Measurements from ENCODE around the gene TTC28.
"Not testable (repeated sequence)": the region's sequence is repeated elsewhere in the genome, so short reads cannot be mapped to it uniquely, and the experiment has no call there.

The TTC28 gene

DNA sequence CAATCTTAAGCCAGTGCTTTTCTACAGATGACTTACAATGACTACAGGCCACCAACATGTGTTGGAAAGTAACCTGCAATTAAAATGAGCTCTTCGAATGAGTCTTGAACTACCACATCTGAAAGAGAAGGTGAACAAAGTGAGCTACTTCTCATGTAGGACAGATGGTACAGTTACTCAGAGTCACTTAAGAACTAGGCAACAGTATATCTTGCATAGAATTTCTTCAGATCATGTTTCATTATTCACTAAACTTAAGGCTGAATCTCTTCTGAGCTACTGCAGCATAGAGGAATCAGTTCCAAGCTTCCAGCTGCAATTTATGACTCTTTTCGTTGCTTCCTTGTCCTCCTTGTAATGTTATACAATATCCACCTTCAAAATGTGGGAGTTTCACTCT lies 270.9 kb downstream of the TTC28 start:
- DNase-seq (ENCODE audit: low read depth, low spot score): no peak

DNA sequence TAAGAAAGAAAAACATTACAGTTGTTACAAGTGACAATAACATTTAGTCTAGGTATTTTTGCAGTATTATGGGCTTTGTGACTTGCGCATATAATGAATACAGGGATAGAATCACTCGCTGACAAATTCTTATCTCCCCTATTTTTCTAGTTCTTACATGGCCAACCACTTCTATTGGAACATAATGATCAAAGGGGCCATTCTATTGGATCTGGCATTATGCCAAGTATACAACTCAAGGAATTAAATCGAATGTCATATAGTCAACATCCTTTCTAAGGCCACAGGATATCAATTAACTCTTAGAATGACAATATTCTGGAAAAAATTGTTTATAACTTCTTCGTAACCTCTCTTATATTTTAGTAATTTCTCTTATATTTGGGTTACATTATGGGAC lies 272.0 kb downstream of the TTC28 start:
- no peak for DNase-seq (ENCODE audit: low read depth, low spot score)

DNA sequence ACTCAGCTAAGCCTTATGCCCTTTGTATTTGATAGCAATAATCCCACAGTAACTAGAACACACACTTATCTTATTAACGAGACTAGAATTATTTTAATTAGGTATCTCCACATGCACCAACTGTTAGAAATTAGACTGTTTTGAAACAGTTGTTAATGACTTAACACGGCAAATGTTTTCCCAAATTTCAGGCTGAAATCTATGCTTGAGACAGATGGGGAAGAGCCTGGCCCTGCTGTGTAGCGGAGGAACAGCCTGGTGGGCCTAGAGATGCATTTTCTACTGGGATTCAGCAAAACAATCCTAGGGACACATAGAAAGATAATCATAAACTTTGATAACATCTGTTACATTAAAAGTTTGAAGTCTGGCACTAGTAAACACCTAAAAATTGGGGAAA lies 273.4 kb downstream of the TTC28 start:
- DNase-seq (ENCODE audit: low read depth, low spot score): no peak

DNA sequence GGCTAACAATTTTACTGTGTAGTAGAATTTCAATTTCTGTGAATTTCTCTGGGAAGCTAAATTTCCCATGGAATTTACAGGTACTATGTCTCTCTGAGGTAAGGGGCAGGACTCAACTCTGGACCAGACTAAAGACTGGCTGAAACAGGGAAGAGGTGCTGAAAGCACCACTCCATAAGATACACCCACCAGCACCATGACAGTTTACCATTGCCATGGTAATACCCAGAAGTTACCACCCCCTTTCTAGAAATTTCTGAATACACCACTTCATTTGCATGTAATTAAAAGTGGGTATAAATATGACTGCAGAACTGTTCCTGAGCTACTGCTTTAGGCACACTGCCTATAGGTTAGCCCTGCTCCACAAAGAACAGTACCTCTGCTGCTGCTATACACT lies 274.1 kb downstream of the TTC28 start:
- no peak for DNase-seq (ENCODE audit: low read depth, low spot score)

DNA sequence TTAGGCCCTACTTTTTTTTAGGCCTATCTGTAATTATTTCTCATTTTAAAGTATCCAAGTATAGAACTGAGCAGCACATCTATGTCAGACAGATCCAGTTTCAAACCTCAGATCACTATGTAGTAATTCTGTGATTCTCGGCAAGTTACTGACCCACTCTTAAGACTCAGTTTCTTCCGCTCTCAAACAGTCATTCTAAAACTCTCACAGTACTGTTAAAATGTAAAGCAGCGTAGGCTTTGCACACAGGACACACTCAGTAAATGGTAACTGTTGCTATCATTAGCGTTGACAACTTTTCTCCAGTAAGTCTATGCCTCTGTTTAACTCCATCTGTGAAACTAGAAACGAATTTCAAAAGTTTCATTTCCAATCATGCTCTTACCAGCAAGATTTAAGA lies 277.1 kb downstream of the TTC28 start:
- no peak for DNase-seq (ENCODE audit: low read depth, low spot score)

DNA sequence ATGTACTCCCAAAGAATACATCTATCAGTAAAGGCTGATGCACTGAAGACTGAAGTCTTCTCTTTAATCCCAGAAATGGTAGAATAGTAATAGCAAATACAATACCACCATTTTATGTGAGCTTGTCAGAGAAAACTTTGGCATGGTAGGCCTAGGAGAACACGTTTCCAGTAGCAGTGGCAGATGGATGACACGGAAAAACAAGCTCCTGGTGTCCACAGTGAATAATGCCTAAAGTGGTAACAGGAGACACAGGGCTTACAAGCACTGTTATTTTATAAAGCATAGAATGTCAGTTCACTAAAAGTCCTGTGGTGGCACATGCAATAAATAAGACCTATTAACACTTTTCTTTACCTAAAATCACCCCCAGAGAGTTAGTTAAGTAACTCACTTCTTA lies 277.6 kb downstream of the TTC28 start:
- no peak for DNase-seq (ENCODE audit: low read depth, low spot score)

DNA sequence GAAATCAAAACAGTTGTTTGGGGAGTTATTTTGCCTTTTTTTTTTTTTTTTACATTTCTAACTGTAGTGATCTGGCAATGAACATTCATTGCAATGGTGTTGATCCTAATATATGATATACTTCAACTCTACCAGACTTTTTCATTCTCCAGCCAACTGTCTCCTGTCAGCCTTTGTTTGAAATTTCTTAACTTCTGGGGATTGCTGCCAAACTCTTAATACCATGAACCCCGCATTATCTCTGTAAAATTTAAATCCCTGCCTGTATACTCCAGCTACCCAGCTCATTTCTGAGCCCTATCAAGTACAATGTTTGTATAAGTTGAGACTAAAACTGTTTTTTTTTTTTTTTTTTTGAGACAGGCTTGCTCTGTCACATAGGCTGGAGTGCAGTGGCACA lies 280.7 kb downstream of the TTC28 start:
- DNase-seq (ENCODE audit: low read depth, low spot score): no peak

DNA sequence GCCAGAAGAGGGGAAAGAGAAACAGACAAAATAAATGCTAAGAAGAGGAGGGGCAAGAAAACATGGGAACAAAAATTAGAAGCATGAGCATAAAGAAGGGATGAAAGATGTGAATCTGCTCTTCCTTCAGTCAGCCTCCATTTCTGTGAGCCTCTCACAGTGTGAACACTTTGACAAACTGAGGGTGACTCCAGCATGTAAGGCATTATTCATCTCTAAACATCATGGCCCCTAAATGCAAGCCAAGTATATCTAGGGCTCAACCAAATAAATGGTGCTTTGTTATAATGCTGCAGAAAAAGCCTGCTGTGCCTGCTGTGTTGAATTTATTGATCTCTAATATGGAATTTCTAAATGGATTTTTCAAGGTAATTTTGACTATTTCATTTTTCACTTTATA lies 281.3 kb downstream of the TTC28 start:
- DNase-seq (ENCODE audit: low read depth, low spot score): no peak

DNA sequence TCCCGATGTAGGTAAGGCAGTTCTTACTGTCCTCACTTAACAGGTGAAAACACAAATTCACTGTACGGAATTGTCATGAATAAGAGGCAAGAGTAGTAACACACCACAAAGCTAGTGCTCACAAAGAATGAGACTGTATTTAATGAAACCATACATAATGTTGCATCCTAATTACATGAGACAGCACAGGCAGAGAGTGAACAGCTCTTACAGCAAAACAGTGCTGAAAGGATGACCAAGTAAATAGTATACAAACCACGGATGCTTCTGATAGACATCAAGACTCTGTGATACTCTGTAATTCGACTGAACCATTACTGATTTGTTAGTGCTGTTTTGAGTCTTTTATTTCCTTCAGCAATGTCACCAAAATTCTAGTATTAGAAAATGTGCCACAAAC lies 282.3 kb downstream of the TTC28 start:
- no peak for DNase-seq (ENCODE audit: low read depth, low spot score)

DNA sequence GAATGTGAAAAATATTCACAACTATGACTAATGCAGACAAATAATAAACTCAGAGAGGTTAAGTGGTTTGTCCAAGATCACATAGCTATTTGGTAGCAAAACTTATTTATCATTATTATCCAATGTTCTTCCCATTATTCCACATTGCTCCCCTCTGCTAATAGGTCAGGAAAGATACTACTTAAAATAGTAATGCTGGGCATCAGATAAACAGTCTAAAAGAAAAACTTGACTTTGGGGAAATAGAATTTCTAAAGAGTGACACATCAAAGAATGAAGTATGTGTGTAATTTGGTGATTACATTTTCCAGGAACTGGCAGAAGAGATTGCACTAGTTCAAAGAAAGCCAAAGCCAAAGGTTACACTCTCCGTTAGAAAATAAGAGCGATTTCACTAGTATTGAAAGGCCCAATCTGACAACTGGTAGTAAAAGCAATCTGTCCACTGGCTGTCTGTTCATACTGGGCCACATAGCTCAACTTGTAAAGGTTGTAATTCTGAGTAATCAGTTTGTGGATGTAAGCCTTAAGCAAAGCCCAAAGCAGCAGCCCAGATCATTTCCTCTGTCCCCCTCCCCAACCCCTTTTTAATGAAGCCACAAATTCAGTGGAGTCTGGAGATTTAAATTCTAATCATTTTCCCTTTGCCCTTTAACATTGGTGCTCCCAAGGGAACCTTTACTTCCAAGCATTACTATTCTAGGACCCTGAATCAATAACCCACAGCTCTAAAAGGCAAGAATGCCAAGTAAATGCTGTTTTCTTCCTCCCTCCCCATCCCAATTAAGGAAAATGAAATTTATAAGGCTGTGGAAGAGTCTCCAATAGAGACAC lies 283.5 kb downstream of the TTC28 start:
- DNase-seq (ENCODE audit: low read depth, low spot score): no peak

DNA sequence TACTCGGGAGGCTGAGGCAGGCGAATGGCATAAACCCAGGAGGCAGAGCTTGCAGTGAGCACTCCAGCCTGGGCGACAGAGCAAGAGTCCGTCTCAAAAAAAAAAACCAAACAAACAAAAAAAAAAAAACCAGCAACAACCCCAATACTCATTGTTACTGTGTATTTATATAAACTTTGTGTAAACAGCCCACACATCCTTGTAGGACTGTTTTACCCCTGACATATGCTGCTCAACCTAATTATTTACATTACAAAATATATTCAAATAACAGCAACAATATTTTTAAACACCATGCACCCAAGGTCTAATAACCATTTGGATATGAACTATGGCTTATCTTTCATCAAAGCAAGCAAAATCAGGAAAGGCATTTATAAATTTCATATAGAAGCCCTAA lies 284.1 kb downstream of the TTC28 start:
- DNase-seq (ENCODE audit: low read depth, low spot score): no peak

DNA sequence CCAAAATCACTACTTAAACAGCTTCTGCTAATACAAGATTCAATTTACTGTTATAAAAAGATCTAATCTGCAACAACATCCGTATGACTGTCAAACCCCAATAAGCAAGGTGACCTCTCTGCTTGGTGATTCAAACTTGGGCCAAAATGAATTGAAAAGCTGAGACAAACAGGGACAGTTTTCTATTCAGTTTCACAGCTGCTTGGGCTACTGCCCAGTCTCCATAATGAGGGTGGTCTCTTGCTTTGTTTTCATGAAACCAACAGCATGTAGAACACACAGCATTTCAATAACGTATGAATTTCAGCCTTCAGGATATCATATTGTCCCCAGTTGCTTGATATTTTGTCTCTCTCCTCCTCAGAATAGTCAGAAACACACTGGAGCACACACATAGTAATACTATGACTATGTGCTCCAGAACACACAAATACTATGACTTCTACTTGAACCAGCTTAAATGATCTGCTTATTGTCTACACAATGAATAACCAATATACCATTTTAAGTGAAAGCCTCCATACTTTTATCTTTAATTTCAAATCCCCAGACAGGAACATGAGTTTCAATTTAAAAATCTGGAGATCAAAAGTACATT lies 285.0 kb downstream of the TTC28 start:
- DNase-seq (ENCODE audit: low read depth, low spot score): no peak

DNA sequence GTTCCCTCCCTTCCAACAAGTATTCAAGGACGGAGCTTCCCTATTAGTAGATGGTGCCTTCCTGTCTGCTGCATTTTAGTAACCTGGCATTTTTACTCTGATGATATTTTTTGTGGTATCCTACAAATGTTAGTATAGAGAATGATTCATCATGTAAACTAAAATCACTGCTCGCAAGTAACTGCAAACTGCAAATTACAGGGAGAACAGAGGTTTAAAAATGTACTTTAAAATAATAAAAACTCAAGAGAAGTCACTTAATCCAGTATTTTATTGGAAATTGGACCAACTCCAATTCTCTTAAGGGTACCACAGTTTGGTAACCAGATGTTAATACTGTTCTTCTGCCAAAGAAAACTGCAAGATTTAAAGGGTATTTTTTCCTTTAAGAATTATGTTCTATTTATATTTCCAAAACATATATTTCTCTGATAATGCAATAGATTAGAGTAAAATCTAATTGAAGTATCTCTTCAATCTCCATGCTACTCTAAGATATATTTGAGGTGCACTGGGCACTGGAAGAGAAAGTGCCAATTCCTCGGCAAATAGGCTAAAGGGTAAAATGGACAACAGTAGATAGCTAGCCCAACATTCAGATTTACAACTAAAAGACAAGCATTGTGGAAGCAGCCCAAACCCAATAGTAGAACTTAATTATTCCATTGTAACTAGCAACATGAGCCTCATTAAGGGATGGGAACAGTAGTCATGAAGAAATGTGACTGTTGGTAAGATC lies 298.0 kb downstream of the TTC28 start:
- DNase-seq (ENCODE audit: low read depth, low spot score): no peak

DNA sequence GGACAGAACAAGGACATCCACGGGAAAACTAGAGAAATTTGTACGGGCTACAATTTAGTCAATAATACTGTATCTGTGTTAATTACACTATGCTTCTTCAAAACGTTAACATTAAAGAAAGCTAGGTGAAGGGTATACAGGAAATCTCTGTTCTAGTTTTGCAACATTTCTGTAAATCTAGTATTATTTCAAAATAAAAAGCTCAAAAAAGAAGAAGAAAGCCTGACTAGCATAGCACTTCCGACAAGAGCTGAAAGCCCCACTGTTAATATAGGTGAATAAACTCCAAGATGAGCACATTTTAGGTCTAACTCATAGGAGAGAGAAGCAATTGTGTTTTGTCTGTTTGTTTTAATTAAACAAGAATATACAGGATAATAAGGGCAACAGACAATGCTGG lies 299.7 kb downstream of the TTC28 start:
- no peak for DNase-seq (ENCODE audit: low read depth, low spot score)

DNA sequence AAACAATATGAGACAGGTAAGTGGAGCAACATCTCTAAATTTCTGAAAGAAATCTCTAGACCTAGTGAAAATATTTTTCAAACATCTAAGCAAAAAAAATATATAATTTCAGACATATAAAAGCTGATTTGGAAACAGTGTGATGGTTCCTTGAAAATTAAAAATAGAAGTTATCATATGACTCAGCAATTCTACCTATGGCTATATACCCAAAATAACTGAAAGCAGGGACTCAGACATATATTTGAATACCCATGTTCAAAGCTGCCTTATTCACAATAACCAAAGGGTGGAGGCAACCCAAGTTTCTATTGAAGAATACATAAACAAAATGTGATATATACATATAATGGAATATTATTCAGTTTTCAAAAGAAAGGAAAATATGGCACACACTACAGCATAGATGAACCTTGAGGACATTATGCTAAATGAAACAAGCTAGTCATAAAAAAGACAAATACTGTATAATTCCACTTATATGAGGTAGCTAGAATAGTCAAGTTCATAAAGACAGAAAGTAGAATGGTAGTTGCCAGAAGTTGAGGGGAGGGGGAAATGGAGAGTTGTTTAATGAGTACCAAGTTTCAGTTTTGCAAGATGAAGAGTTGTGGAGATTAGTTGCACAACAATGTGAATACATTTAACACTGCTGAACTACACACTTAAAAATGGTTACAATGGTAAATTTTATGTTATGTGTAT lies 300.4 kb downstream of the TTC28 start:
- no peak for DNase-seq (ENCODE audit: low read depth, low spot score)

DNA sequence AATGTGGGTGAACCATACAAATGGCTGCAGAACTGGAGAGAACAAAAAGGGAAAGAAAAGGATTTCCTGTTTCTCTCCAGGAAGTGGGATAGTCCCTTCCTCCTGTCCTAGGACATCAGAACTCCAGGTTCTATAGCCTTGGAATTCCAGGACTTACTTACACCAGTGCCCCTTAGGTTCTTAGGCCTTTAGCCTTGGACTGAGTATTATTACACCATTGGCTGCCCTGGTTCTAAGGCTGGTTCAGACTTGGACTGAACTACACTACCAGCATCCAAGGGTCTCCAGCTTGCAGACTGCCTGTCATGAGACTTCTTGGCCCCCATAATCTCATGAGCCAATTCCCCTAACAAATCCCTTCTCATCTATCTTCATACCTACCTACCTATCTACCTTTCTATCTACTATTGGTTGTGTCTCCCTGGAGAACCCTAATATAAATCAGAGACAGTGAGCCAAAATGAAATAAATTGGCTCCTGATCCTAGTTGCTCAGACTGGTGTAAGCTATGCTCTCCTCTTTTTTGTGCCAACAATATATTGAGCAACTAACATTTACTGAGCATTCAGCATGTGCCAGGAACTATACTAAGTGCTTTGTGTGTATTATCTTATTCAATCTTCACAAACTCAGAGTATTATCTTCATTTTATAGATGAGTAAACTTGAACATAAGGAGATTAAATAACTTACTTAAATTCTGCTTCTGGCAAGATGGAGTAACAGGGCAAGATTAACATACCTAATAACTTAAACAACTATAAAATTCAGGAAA lies 303.7 kb downstream of the TTC28 start:
- no peak for DNase-seq (ENCODE audit: low read depth, low spot score)

DNA sequence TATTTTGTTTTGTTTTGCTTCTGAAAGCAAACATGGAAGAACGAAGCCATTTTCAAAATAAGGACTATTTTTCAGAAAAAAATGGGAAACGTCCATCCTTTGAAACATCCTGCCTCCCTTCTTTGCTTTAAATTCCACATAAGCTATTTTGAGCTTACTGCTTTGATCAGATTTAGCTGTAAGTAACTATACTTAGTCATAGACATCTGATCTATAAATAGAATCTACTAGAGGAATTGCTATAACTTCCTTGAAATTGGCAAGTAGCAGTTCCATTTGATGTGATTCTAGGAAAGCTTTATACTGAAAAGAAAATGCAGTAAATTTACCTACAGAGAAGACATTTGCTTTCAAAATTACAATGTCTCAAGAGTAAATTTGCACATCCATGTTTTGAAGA lies 305.8 kb downstream of the TTC28 start:
- no peak for DNase-seq (ENCODE audit: low read depth, low spot score)

DNA sequence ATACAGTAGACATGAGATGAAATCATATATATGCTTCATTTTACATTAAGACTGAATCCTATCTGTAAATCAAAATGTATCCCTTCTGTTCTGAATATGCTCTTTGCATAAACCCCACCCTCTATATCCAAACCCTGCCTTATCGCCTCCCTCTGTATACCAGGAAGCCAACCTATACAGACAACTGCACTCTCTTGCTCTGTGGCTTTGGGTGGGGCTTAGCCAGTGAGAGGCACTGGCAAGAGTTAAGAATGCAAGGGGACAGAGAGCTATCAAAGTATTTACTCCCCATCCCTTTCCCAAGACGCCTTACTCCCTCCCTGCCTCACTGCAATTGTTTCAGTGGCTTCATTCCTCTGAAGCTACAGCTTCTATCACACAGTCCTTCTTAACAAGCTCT lies 309.8 kb downstream of the TTC28 start:
- no peak for DNase-seq (ENCODE audit: low read depth, low spot score)

DNA sequence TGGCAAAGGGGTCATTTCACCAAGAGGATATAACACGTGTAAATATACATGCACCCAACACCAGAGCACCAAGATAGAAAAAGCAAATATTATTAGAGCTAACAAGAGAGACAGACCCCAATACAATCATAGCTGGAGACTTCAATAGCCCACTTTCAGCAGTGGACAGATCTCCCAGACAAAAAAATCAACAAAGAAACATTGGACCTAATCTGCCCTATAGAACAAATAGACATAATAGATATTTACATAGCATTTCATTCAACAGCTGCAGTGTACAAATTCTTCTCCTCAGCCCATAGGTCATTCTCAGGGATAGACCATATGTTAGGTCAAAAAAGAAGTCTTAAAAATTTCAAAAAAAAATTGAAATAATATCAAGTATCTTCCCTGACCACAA lies 312.8 kb downstream of the TTC28 start:
- no peak for DNase-seq (ENCODE audit: low read depth, low spot score)

DNA sequence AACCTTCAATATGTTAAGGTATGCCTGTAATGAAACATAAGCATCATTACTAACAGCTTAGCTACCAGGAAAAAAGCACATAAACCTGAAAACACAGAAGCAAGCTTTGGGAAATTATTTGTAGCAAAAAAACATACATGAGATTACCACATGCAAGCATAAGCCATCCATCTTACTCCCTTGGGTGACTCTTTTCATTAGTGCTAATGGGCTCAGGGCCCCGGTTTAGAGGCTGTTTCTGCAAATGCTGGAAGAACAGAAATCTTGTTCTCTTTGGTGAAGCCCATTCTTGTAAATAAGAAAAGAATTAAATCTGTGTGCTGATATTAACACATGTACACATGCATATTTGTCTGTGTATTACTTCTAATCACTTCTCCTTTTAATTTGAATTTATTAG lies 314.3 kb downstream of the TTC28 start:
- DNase-seq (ENCODE audit: low read depth, low spot score): no peak

DNA sequence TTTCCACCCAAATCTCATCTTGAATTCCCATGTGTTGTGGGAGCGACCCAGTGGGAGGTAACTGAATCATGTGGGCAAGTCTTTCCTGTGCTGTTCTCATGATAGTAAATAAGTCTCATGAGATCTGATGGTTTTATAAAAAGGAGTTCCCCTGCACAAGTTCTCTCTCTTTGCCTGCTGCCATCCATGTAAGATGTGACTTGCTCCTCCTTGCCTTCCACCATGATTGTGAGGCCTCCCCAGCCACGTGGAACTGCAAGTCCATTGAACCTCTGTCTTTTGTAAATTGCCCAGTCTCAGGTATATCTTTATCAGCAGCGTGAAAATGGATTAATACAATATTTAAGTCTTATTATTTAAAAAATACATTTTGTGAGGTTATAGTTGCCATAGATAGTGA lies 315.5 kb downstream of the TTC28 start:
- not testable (repeated sequence) for DNase-seq (ENCODE audit: low read depth, low spot score)

DNA sequence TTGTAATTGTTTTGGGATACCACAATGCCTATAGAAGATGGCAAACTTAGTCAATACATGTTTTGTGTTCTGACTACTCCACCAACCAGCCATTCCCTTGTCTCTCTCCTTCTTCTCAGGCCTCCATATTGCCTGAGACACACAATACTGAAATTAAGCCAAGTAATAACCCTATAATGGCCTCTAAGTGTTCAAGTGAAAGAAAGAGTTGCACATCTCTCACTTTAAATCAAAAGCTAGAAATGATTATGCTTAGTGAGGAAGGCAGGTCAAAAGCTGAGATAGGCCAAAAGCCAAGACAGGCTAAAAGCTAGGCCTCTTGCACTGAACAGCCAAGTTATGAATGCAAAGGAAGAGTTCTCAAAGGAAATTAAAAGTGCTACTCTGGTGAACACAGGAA lies 318.7 kb downstream of the TTC28 start:
- no peak for DNase-seq (ENCODE audit: low read depth, low spot score)
